NCI-H2227 (cell line): Measurements from ENCODE around the gene LPCAT4.
A peak's percentile ranks its signal among the peaks of the same experiment; 100 is the strongest.
"Not testable (repeated sequence)": the region's sequence is repeated elsewhere in the genome, so short reads cannot be mapped to it uniquely, and the experiment has no call there.

Experiments
- DNase-seq: peaks from one replicate; lab custom pipeline; 2025; ENCODE audit not compliant: unreplicated experiment; lab: John Stamatoyannopoulos, UW

LPCAT4 gene

GRCh38 chr15:34364041-34364440, 3.0 kb downstream of the LPCAT4 start:
- DNase-seq: no peak

GRCh38 chr15:34362047-34362773, 4.8 kb downstream of the LPCAT4 start:
- DNase-seq: no peak

GRCh38 chr15:34361278-34361677, 5.7 kb downstream of the LPCAT4 start:
- DNase-seq: no peak

GRCh38 chr15:34360298-34360697, 6.7 kb downstream of the LPCAT4 start:
- no peak for DNase-seq

- no peak for DNase-seq
Measured at GRCh38 chr15:34359416-34359815, 7.6 kb downstream of the LPCAT4 start.

GRCh38 chr15:34358948-34359347, 8.0 kb downstream of the LPCAT4 start:
- no peak for DNase-seq

- DNase-seq: no peak
Measured at GRCh38 chr15:34358367-34358766, 8.6 kb downstream of the LPCAT4 start.

GRCh38 chr15:34357653-34358052, 9.3 kb downstream of the LPCAT4 start:
- no peak for DNase-seq

GRCh38 chr15:34355241-34355640, 11.8 kb downstream of the LPCAT4 start:
- no peak for DNase-seq

GRCh38 chr15:34354286-34354685, 12.7 kb downstream of the LPCAT4 start:
- no peak for DNase-seq

GRCh38 chr15:34353627-34354026, 13.4 kb downstream of the LPCAT4 start:
- DNase-seq: no peak

GRCh38 chr15:34352996-34353395, 14.0 kb downstream of the LPCAT4 start:
- DNase-seq: not testable (repeated sequence)

GRCh38 chr15:34349769-34350168, 17.2 kb downstream of the LPCAT4 start:
- DNase-seq: no peak

GRCh38 chr15:34348735-34349300, 18.2 kb downstream of the LPCAT4 start:
- no peak for DNase-seq

GRCh38 chr15:34347951-34348638, 18.9 kb downstream of the LPCAT4 start:
- DNase-seq: no peak

- peak; percentile 89 for DNase-seq
Measured at GRCh38 chr15:34342737-34343575, 24.0 kb downstream of the LPCAT4 start, which contains the start of the genes NOP10 and NUTM1. Gene NOP10 (minus strand): TSS chr15:34343136. CDS start chr15:34343073, 63 bp downstream. Gene NUTM1 (plus strand): TSS chr15:34343315. CDS start chr15:34343697, 382 bp downstream.

GRCh38 chr15:34342213-34342736, 24.7 kb downstream of the LPCAT4 start:
- DNase-seq: not testable (repeated sequence)

GRCh38 chr15:34341381-34342212, 25.4 kb downstream of the LPCAT4 start:
- no peak for DNase-seq

- no peak for DNase-seq
Measured at GRCh38 chr15:34339946-34340345, 27.1 kb downstream of the LPCAT4 start.

- DNase-seq: peak; percentile 11
Measured at GRCh38 chr15:34338347-34338746, 28.6 kb downstream of the LPCAT4 start.
